Thymus (tissue), 11 donors: Measurements from ENCODE around the gene RTCA. TPM values are rescaled to one million over a fixed set of nuclear protein-coding genes. Genes with fewer than 3 reads are reported as not detected.

Source experiments
- DNase-seq, 9 donors: peaks; one replicate each; pipeline ENCODE4 v3.0.0-alpha.2; 2013; ENCODE audit warnings: low spot score in 9 of 9, low read depth in 6 of 9, missing footprints in 1 of 9
- H3K27ac ChIP-seq, 2 donors: one replicate each; pipeline ENCODE4 v1.5.1; 2013; ENCODE audit warnings: control low read depth in 1 of 2, low read depth in 1 of 2, low read length in 1 of 2, mild to moderate bottlenecking in 1 of 2, moderate library complexity in 1 of 2
- H3K27me3 ChIP-seq, 2 donors: one replicate each; pipeline ENCODE4 v1.5.1; 2013; ENCODE audit warnings: low read length in 1 of 2; ENCODE audit not compliant: control insufficient read depth in 2 of 2, insufficient read depth in 1 of 2
- H3K36me3 ChIP-seq, 2 donors: one replicate each; pipeline ENCODE4 v1.5.1; 2013; ENCODE audit warnings: low read length in 1 of 2, mild to moderate bottlenecking in 1 of 2, moderate library complexity in 1 of 2; ENCODE audit not compliant: control insufficient read depth in 2 of 2, insufficient read depth in 2 of 2
- H3K4me1 ChIP-seq, 2 donors: one replicate each; pipeline ENCODE4 v1.5.1; 2013; ENCODE audit warnings: low read length in 2 of 2; ENCODE audit not compliant: control insufficient read depth in 2 of 2, insufficient read depth in 2 of 2
- H3K4me3 ChIP-seq, 2 donors: one replicate each; pipeline ENCODE4 v1.5.1; 2013; ENCODE audit warnings: low read length in 2 of 2, control low read depth in 1 of 2, mild to moderate bottlenecking in 1 of 2
- H3K9me3 ChIP-seq, 2 donors: one replicate each; pipeline ENCODE4 v1.5.1; 2013; ENCODE audit warnings: low read length in 1 of 2, mild to moderate bottlenecking in 1 of 2; ENCODE audit not compliant: control insufficient read depth in 2 of 2, insufficient read depth in 1 of 2
- WGBS: extraction: QIAGEN DNeasy Blood & Tissue Kit; methylation state at CpG from one replicate; pipeline ENCODE4 v1.1.7; 2013; 5-methylcytosine and 5-hydroxymethylcytosine counted together
- polyA plus RNA-seq: library from polyadenylated mRNA; stranded (reverse); fragments of 200-250 nt; gene quantifications from one replicate; pipeline ENCODE4 v1.2.3, GENCODE V29; 2013
- total RNA-seq: library from RNA; stranded (reverse); fragments of 120-200 nt; gene quantifications from one replicate; pipeline ENCODE4 v1.2.4, GENCODE V29; 2013
- donor health status: healthy.

The RTCA gene
- total and polyA plus RNA-seq, 2 donors: 29.5 to 35.3 TPM

DNA sequence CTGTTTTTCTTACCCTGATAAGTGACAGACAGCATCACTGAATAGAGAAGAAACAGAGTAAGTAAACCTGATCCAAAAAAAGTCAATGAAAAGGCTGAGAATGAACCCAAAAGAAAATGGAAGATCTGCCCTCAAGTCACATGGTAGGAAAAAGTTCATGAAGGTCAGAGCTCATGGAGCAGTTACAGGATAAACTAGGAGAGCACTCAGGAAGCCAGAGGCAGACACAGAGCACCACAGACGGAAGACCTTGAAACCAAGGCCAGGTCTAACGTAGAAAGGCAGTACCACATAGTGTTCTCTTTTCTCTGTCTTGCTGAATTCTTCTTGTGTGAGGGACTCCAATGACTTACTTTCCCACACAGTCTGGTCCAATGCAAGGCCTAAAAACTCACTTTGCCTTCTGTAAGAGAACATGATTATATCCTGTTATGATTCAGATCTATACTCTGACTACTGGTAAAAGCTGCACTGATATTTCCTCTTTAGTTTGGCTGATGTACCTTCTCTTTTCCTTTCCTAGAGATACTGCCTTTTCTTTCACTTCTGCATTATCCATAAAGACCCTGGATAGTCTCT, 40.8 kb downstream of the RTCA start:
- no peaks in the 10 kb centered on the region for H3K36me3 ChIP-seq
- H3K9me3 ChIP-seq: no peaks in the 10 kb centered on the region
- H3K4me1 ChIP-seq: no peaks in the 10 kb centered on the region
- DNase-seq: no peak
- WGBS: 95% methylated on average over 2 of the region's 2 CpGs
- H3K27ac ChIP-seq: no peak overlapping the region
- H3K27me3 ChIP-seq: no peaks in the 10 kb centered on the region
- H3K4me3 ChIP-seq: no peak overlapping the region

DNA sequence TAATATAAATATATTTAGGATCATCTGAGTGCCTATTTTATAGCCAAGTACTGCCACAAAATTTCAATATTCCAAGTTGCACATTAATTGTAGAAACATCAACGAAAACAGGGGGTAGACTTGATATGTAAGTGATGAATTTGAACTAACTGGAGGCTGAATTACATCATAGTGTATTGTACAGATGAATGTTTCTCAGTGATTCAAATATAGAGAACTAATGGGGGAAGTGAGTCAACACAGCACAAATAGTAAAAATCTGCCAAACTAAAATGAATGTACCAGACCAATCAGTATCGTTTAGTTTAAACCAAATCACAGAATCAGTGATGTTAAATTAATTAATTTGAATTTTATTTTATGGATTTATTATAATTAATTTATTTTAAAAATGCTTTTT, 42.8 kb downstream of the RTCA start:
- H3K4me3 ChIP-seq: no peak overlapping the region
- DNase-seq: no peak
- H3K27me3 ChIP-seq: no peaks in the 10 kb centered on the region
- H3K4me1 ChIP-seq: no peaks in the 10 kb centered on the region
- H3K36me3 ChIP-seq: no peaks in the 10 kb centered on the region
- WGBS: 91% methylated on average over 2 of the region's 2 CpGs
- no peak overlapping the region for H3K27ac ChIP-seq
- no peaks in the 10 kb centered on the region for H3K9me3 ChIP-seq

GRCh38 chr1:100309863-100310262, 43.8 kb downstream of the RTCA start:
- no peak for DNase-seq
- no peaks in the 10 kb centered on the region for H3K9me3 ChIP-seq
- H3K27me3 ChIP-seq: no peaks in the 10 kb centered on the region
- no peaks in the 10 kb centered on the region for H3K4me1 ChIP-seq
- H3K27ac ChIP-seq: no peak overlapping the region
- H3K4me3 ChIP-seq: no peak overlapping the region
- H3K36me3 ChIP-seq: no peaks in the 10 kb centered on the region

GRCh38 chr1:100313382-100313781, 47.4 kb downstream of the RTCA start:
- Histone ChIP-seq H3K27me3 (no peaks in the 10 kb centered on the region), H3K36me3 (no peaks in the 10 kb centered on the region), H3K9me3 (peaks cover 0 to 12% of the 10 kb centered on the region in 2 donors), H3K27ac (no peak overlapping the region), H3K4me3 (no peak overlapping the region), H3K4me1 (no peaks in the 10 kb centered on the region)
- WGBS: 90% methylated on average over 4 of the region's 4 CpGs
- no peak for DNase-seq

DNA sequence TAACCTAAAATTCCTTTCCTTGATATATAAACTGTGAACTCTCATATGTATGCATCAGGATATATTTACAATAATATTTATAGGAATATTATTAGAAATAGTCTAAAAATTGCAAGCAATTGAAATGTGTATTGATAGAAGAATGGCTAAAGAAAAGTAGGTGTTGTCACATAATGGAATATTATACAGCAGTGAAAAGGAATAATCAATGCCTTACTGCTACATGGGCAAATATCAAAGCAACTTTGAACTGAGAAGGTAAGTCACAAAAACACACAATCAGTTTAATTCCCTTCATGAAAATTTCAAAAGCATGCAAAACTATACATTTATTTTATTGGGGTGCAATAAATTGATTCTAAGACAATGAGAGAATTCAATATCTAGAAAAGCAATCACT, 50.6 kb downstream of the RTCA start:
- no peaks in the 10 kb centered on the region for H3K4me1 ChIP-seq
- no peak overlapping the region for H3K4me3 ChIP-seq
- H3K27ac ChIP-seq: no peak overlapping the region
- DNase-seq: no peak
- H3K9me3 ChIP-seq: peaks cover 0 to 15% of the 10 kb centered on the region in 2 donors
- H3K36me3 ChIP-seq: no peaks in the 10 kb centered on the region
- no peaks in the 10 kb centered on the region for H3K27me3 ChIP-seq

GRCh38 chr1:100320311-100321099, 54.5 kb downstream of the RTCA start:
- no peaks in the 10 kb centered on the region for H3K36me3 ChIP-seq
- peaks cover 0 to 11% of the 10 kb centered on the region in 2 donors for H3K9me3 ChIP-seq
- no peaks in the 10 kb centered on the region for H3K4me1 ChIP-seq
- H3K4me3 ChIP-seq: no peak overlapping the region
- H3K27me3 ChIP-seq: no peaks in the 10 kb centered on the region
- DNase-seq: no peak
- 96% methylated on average over 2 of the region's 2 CpGs for WGBS
- H3K27ac ChIP-seq: no peak overlapping the region

DNA sequence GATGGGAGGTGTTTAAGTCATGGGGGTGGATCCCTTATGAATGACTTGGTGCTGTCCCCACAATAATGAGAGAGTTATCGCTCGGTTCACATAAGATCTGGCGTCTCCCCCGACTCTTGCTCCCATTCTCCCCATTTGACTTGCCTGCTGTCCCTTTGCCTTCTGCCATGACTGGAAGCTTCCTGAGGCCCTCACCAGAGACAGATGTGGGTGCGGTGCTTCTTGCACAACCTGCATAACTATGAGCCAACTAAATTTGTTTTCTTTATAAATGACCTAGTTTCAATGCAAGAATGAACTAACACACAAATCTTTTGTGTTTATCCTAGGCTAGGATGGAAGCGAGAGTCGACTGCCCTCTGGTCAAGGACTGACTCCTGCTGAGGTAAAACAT, 55.1 kb downstream of the RTCA start:
- Histone ChIP-seq H3K27me3 (no peaks in the 10 kb centered on the region), H3K9me3 (peaks cover 0 to 5% of the 10 kb centered on the region in 2 donors), H3K4me3 (no peak overlapping the region), H3K36me3 (no peaks in the 10 kb centered on the region), H3K27ac (no peak overlapping the region), H3K4me1 (no peaks in the 10 kb centered on the region)
- no peak for DNase-seq
- WGBS: over 99% methylated on average over 7 of the region's 7 CpGs

DNA sequence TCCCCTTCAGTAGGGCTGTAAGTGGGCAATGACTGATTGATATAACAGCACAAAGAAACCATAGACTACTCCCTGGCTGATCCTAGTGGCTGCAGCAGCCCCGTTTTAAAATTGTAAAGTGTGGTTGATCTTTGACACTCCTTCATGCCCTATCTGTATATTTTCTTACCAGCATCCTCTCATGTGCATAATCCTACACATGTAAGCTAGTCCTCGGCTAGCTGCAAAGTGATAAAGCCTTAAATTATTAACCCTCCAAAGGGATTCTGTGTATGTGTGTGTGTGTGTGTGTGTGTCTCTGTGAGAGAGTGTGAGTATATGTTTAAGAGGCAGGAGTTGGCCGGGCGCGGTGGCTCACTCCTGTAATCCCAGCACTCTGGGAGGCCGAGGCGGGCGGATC, 55.5 kb downstream of the RTCA start:
- H3K4me1 ChIP-seq: no peaks in the 10 kb centered on the region
- DNase-seq: no peak
- H3K4me3 ChIP-seq: no peak overlapping the region
- 98% methylated on average over 8 of the region's 8 CpGs for WGBS
- H3K27ac ChIP-seq: no peak overlapping the region
- peaks cover 0 to 3% of the 10 kb centered on the region in 2 donors for H3K9me3 ChIP-seq
- no peaks in the 10 kb centered on the region for H3K27me3 ChIP-seq
- H3K36me3 ChIP-seq: no peaks in the 10 kb centered on the region

DNA sequence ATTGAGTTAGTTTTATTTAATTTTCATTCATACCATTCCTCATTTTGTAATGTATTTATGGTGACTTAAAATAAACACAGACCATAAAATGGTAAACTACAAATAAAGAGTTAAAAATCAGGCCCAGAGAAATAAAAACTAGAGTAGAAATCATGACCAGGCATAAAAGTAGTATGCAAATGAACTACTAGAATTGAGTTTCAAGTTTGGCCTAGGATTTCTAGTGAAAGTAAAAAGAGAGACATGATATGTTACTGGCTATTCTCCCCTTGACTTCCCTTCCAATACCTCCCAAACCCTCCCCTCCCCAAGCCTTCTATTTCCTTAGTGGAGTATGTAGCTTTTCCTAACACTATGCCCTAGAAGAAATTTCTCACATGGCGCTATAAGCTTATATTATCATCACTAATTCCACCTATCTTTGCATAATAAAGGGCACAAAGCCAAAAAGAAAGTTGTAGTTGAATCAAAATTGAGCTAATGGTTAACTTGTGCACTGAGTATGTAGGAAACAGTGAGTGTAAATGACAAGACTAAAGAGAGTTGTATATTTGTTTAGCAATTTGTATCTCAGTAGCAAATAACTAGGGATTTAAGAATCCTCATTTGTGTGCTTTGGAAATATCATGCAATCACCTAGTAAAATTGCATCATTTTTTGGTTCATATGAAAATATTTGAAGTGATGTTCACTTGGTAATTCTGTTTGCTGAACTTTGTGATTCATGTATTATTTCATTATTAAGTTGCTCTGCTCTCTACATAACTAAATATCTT, 56.6 kb downstream of the RTCA start:
- 97% methylated on average over 1 of the region's 1 CpG for WGBS
- Histone ChIP-seq H3K4me1 (no peaks in the 10 kb centered on the region), H3K36me3 (no peaks in the 10 kb centered on the region), H3K9me3 (peaks cover 0 to 3% of the 10 kb centered on the region in 2 donors), H3K4me3 (no peak overlapping the region), H3K27me3 (no peaks in the 10 kb centered on the region), H3K27ac (no peak overlapping the region)
- no peak for DNase-seq
